ENCODE results near the gene ABCA7.

The ABCA7 gene

GRCh38 chr19:1090731-1091543 lies 51.0 kb downstream of the ABCA7 start:
- peaks cover 23% of the 10 kb centered on the region for H3F3A ChIP-seq (ENCODE audit: insufficient read depth)
- H3K9me2 ChIP-seq (replicated peaks; ENCODE audit: insufficient read depth, low read length) = no peaks in the 10 kb centered on the region
- H3K4me3 ChIP-seq (ENCODE audit: insufficient read depth, low read length, poor library complexity, severe bottlenecking) = no peak overlapping the region
- H3K27ac ChIP-seq (ENCODE audit: low read depth, low read length) = no peak overlapping the region
- H2AFZ ChIP-seq (ENCODE audit: low read depth, low read length, severe bottlenecking) = no peak overlapping the region
- H3K79me2 ChIP-seq (ENCODE audit: insufficient read depth, low read length) = peaks cover 23% of the 10 kb centered on the region
- no peaks in the 10 kb centered on the region for H4K20me1 ChIP-seq (ENCODE audit: low read depth, low read length)
- H3K36me3 ChIP-seq (ENCODE audit: low read length) = no peaks in the 10 kb centered on the region
- no peaks in the 10 kb centered on the region for H3K9me3 ChIP-seq (ENCODE audit: insufficient read depth, low read length)
- no peaks in the 10 kb centered on the region for H3K27me3 ChIP-seq (ENCODE audit: low read length)
- no peak overlapping the region for H3K4me2 ChIP-seq (ENCODE audit: low read depth, low read length, poor library complexity, severe bottlenecking)
- no peak overlapping the region for H3K9ac ChIP-seq (ENCODE audit: low read length)
- TF ChIP-seq CTCF (IDR thresholded peaks at IDR 0.05; ENCODE audit: insufficient read depth, low read length, poor library complexity, severe bottlenecking) = no peak
- TF ChIP-seq EZH2phosphoT487 (conservative IDR thresholded peaks at IDR 0.05; ENCODE audit: low read length) = no peak

- H3K4me2 ChIP-seq (ENCODE audit: low read depth, low read length, poor library complexity, severe bottlenecking) = no peak overlapping the region
- no peaks in the 10 kb centered on the region for H3K9me3 ChIP-seq (ENCODE audit: insufficient read depth, low read length)
- no peak overlapping the region for H3K4me3 ChIP-seq (ENCODE audit: insufficient read depth, low read length, poor library complexity, severe bottlenecking)
- H2AFZ ChIP-seq (ENCODE audit: low read depth, low read length, severe bottlenecking) = no peak overlapping the region
- H3F3A ChIP-seq (ENCODE audit: insufficient read depth) = peaks cover 18% of the 10 kb centered on the region
- H4K20me1 ChIP-seq (ENCODE audit: low read depth, low read length) = no peaks in the 10 kb centered on the region
- no peaks in the 10 kb centered on the region for H3K27me3 ChIP-seq (ENCODE audit: low read length)
- no peaks in the 10 kb centered on the region for H3K9me2 ChIP-seq (replicated peaks; ENCODE audit: insufficient read depth, low read length)
- TF ChIP-seq EZH2phosphoT487 (conservative IDR thresholded peaks at IDR 0.05; ENCODE audit: low read length) = no peak
- TF ChIP-seq CTCF (IDR thresholded peaks at IDR 0.05; ENCODE audit: insufficient read depth, low read length, poor library complexity, severe bottlenecking) = no peak
- peaks cover 23% of the 10 kb centered on the region for H3K79me2 ChIP-seq (ENCODE audit: insufficient read depth, low read length)
- no peak overlapping the region for H3K9ac ChIP-seq (ENCODE audit: low read length)
- H3K27ac ChIP-seq (ENCODE audit: low read depth, low read length) = no peak overlapping the region
- no peaks in the 10 kb centered on the region for H3K36me3 ChIP-seq (ENCODE audit: low read length)
Observed at GRCh38 chr19:1091544-1092175, 51.8 kb downstream of the ABCA7 start.

GRCh38 chr19:1093330-1093729 lies 53.4 kb downstream of the ABCA7 start:
- H3K4me2 ChIP-seq (ENCODE audit: low read depth, low read length, poor library complexity, severe bottlenecking) = peak overlapping the region; percentile 79
- no peaks in the 10 kb centered on the region for H3K9me3 ChIP-seq (ENCODE audit: insufficient read depth, low read length)
- peaks cover 23% of the 10 kb centered on the region for H3K79me2 ChIP-seq (ENCODE audit: insufficient read depth, low read length)
- H3K9ac ChIP-seq (ENCODE audit: low read length) = peak overlapping the region; percentile 82
- no peaks in the 10 kb centered on the region for H3K9me2 ChIP-seq (replicated peaks; ENCODE audit: insufficient read depth, low read length)
- no peak overlapping the region for H2AFZ ChIP-seq (ENCODE audit: low read depth, low read length, severe bottlenecking)
- H3K36me3 ChIP-seq (ENCODE audit: low read length) = no peaks in the 10 kb centered on the region
- H3K4me3 ChIP-seq (ENCODE audit: insufficient read depth, low read length, poor library complexity, severe bottlenecking) = peak overlapping the region; percentile 77
- peak overlapping the region; percentile 11; the same call in 1 of the 2 replicates for H3K27ac ChIP-seq (ENCODE audit: low read depth, low read length)
- H4K20me1 ChIP-seq (ENCODE audit: low read depth, low read length) = no peaks in the 10 kb centered on the region
- peaks cover 2% of the 10 kb centered on the region; the same call in 1 of the 2 replicates for H3F3A ChIP-seq (ENCODE audit: insufficient read depth)
- TF ChIP-seq EZH2phosphoT487 (conservative IDR thresholded peaks at IDR 0.05; ENCODE audit: low read length) (no peak), CTCF (IDR thresholded peaks at IDR 0.05; ENCODE audit: insufficient read depth, low read length, poor library complexity, severe bottlenecking) (no peak)
- no peaks in the 10 kb centered on the region for H3K27me3 ChIP-seq (ENCODE audit: low read length)

Measured in SU-DHL-6 (cell line).